WTC11 (cell line): ENCODE results near the gene GALP. TPM values are rescaled to one million over a fixed set of nuclear protein-coding genes. Genes with fewer than 3 reads are reported as not detected.
A peak's percentile ranks its signal among the peaks of the same experiment; 100 is the strongest.

ENCODE experiments used
- ATAC-seq: fragments of 200-7000 bp; cut with Tn5 transposase; 2 replicates; pipeline ENCODE4 v1.10.0; 2021; ENCODE audit warnings: mild to moderate bottlenecking, moderate library complexity
- CTCF ChIA-PET: fragments of 300-600 bp; sonication (Branson Sonifier 250); formaldehyde crosslinking; loops from one replicate; lab custom pipeline; 2021; ENCODE audit warnings: antibody characterized with exemption; lab: Charles Lee
- POLR2A ChIA-PET: fragments of 350-600 bp; sonication (Branson Sonifier 250); formaldehyde crosslinking; loops from one replicate; lab custom pipeline; 2021; ENCODE audit warnings: antibody characterized with exemption; lab: Charles Lee
- DNase-seq: peaks from one replicate; pipeline ENCODE4 v3.0.0; 2021; ENCODE audit warnings: low spot score
- H3K27ac Mint-ChIP-seq: 2 replicates; pipeline ENCODE4 v1.8.0; 2021; ENCODE audit warnings: mixed read lengths
- H3K27me3 Mint-ChIP-seq: 2 replicates; pipeline ENCODE4 v1.8.0; 2021; ENCODE audit warnings: low read depth, mild to moderate bottlenecking, moderate library complexity, mixed read lengths
- H3K36me3 Mint-ChIP-seq: 2 replicates; pipeline ENCODE4 v1.8.0; 2021; ENCODE audit warnings: mixed read lengths
- H3K4me1 Mint-ChIP-seq: 2 replicates; pipeline ENCODE4 v1.8.0; 2022; ENCODE audit warnings: mixed read lengths
- H3K4me3 Mint-ChIP-seq: 2 replicates; pipeline ENCODE4 v1.8.0; 2021; ENCODE audit warnings: mild to moderate bottlenecking, moderate library complexity, mixed read lengths
- H3K9me3 Mint-ChIP-seq: 2 replicates; pipeline ENCODE4 v1.8.0; 2021; ENCODE audit warnings: mixed read lengths
- EMX1 ChIP-seq: fragments of 250-450 bp; sonication (Bioruptor Pico); IDR thresholded peaks from 2 replicates; pipeline ENCODE4 v1.8.0; 2021; ENCODE audit warnings: mild to moderate bottlenecking
- ESRRA ChIP-seq: sonication (generic); formaldehyde crosslinking; IDR thresholded peaks from 2 replicates; pipeline ENCODE4 v1.8.1; 2022; ENCODE audit warnings: mild to moderate bottlenecking, missing genetic modification reagents, borderline replicate concordance
- GABPB1 ChIP-seq: sonication (generic); formaldehyde crosslinking; IDR thresholded peaks from 2 replicates; pipeline ENCODE4 v1.8.1; 2023; ENCODE audit warnings: mild to moderate bottlenecking, missing genetic modification reagents
- NR2C2 ChIP-seq: sonication (generic); formaldehyde crosslinking; IDR thresholded peaks from 2 replicates; pipeline ENCODE4 v1.8.0; 2022; ENCODE audit warnings: mild to moderate bottlenecking, missing genetic modification reagents
- TCF7 ChIP-seq: sonication (generic); formaldehyde crosslinking; IDR thresholded peaks from 2 replicates; pipeline ENCODE4 v1.8.0; 2022; ENCODE audit warnings: mild to moderate bottlenecking, low read depth, missing genetic modification reagents, moderate library complexity
- TEAD4 ChIP-seq: sonication (generic); formaldehyde crosslinking; IDR thresholded peaks from 2 replicates; pipeline ENCODE4 v1.8.0; 2022; ENCODE audit warnings: mild to moderate bottlenecking, missing genetic modification reagents
- ZNF263 ChIP-seq: sonication (generic); formaldehyde crosslinking; IDR thresholded peaks from 2 replicates; pipeline ENCODE4 v1.8.1; 2022; ENCODE audit warnings: low read depth, mild to moderate bottlenecking, moderate library complexity, missing genetic modification reagents
- ZNF317 ChIP-seq: sonication (generic); formaldehyde crosslinking; IDR thresholded peaks from 2 replicates; pipeline ENCODE4 v1.8.1; 2023; ENCODE audit warnings: low read depth, mild to moderate bottlenecking, moderate library complexity, missing genetic modification reagents, borderline replicate concordance
- total RNA-seq: library from RNA; stranded (reverse); gene quantifications from 3 replicates; pipeline ENCODE4 v1.2.3, GENCODE V29; 2021
- TF ChIP-seq, protein P1 (sequence below): sonication (generic); formaldehyde crosslinking; IDR thresholded peaks from 2 replicates; pipeline ENCODE4 v1.8.1; 2022; ENCODE audit warnings: mild to moderate bottlenecking, moderate library complexity, missing genetic modification reagents
- TF ChIP-seq, protein P2 (sequence below): sonication (generic); formaldehyde crosslinking; IDR thresholded peaks from 2 replicates; pipeline ENCODE4 v1.8.1; 2022; ENCODE audit warnings: mild to moderate bottlenecking, missing genetic modification reagents, moderate library complexity, borderline replicate concordance
- TF ChIP-seq, protein P3 (sequence below): sonication (generic); formaldehyde crosslinking; IDR thresholded peaks from 2 replicates; pipeline ENCODE4 v1.8.1; 2022; ENCODE audit warnings: low read depth, mild to moderate bottlenecking, moderate library complexity, missing genetic modification reagents, borderline replicate concordance
- TF ChIP-seq, protein P4 (sequence below): sonication (generic); formaldehyde crosslinking; conservative IDR thresholded peaks from 2 replicates; pipeline ENCODE4 v1.8.1; 2022; ENCODE audit warnings: mild to moderate bottlenecking, missing genetic modification reagents
- TF ChIP-seq, protein P5 (sequence below): sonication (generic); formaldehyde crosslinking; IDR thresholded peaks from 2 replicates; pipeline ENCODE4 v1.8.0; 2022; ENCODE audit warnings: mild to moderate bottlenecking, missing genetic modification reagents

GALP gene
- total RNA-seq, 1 experiment from 2014 or later, result not detected

DNA sequence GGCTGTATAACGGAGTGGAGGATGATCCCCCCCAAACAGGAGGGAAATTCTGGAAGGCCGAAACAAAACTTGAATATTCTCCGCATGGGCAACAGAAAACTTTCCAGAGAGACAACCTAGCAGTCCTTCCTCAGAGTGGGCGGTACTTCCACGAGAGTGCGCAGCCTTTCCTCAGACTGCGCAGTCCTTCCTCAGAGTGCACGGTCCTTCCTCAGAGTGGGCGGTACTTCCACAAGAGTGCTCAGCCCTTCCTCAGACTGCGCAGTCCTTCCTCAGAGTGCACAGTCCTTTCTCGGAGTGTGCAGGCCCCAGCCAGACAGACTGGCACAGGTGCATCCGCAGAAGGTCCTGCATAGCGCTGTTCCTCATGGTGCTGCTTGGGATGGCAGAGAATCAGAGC is 12.7 kb upstream of the GALP start:
- peaks cover 2% of the 10 kb centered on the region; the same call in 1 of the 2 replicates for H3K27me3 Mint-ChIP-seq
- no peak for DNase-seq
- no peak overlapping the region for H3K4me3 Mint-ChIP-seq
- H3K9me3 Mint-ChIP-seq, result no peaks in the 10 kb centered on the region
- H3K27ac Mint-ChIP-seq, result no peak overlapping the region
- peaks cover 11% of the 10 kb centered on the region for H3K36me3 Mint-ChIP-seq
- TF ChIP-seq, protein P1, sequence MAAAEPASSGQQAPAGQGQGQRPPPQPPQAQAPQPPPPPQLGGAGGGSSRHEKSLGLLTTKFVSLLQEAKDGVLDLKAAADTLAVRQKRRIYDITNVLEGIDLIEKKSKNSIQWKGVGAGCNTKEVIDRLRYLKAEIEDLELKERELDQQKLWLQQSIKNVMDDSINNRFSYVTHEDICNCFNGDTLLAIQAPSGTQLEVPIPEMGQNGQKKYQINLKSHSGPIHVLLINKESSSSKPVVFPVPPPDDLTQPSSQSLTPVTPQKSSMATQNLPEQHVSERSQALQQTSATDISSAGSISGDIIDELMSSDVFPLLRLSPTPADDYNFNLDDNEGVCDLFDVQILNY (CRISPR knock-in tag), result no peak
- no peak for TF ChIP-seq ZNF263 (CRISPR knock-in tag)
- no peak for TF ChIP-seq TCF7 (CRISPR knock-in tag)
- no peak for TF ChIP-seq ESRRA (CRISPR knock-in tag)
- TF ChIP-seq, protein P2, sequence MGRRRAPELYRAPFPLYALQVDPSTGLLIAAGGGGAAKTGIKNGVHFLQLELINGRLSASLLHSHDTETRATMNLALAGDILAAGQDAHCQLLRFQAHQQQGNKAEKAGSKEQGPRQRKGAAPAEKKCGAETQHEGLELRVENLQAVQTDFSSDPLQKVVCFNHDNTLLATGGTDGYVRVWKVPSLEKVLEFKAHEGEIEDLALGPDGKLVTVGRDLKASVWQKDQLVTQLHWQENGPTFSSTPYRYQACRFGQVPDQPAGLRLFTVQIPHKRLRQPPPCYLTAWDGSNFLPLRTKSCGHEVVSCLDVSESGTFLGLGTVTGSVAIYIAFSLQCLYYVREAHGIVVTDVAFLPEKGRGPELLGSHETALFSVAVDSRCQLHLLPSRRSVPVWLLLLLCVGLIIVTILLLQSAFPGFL, result no peak
- no peak for TF ChIP-seq GABPB1 (CRISPR knock-in tag)
- no peak for TF ChIP-seq NR2C2 (CRISPR knock-in tag)
- TF ChIP-seq, protein P3, sequence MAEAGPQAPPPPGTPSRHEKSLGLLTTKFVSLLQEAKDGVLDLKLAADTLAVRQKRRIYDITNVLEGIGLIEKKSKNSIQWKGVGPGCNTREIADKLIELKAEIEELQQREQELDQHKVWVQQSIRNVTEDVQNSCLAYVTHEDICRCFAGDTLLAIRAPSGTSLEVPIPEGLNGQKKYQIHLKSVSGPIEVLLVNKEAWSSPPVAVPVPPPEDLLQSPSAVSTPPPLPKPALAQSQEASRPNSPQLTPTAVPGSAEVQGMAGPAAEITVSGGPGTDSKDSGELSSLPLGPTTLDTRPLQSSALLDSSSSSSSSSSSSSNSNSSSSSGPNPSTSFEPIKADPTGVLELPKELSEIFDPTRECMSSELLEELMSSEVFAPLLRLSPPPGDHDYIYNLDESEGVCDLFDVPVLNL (CRISPR knock-in tag), result no peak
- no peak for TF ChIP-seq EMX1 (CRISPR knock-in tag)
- TF ChIP-seq, protein P4, sequence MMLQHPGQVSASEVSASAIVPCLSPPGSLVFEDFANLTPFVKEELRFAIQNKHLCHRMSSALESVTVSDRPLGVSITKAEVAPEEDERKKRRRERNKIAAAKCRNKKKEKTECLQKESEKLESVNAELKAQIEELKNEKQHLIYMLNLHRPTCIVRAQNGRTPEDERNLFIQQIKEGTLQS (CRISPR knock-in tag), result no peak
- TF ChIP-seq, all 79 proteins: peak for 0
- no peak for ATAC-seq
- POLR2A ChIA-PET, result no interaction called here
- CTCF ChIA-PET, result interaction anchor here (1.3 kb wide), 1 partner anchor 9 kb away, joined by 4 read pairs; no protein-coding TSS in a partner anchor
- H3K4me1 Mint-ChIP-seq, result no peaks in the 10 kb centered on the region

DNA sequence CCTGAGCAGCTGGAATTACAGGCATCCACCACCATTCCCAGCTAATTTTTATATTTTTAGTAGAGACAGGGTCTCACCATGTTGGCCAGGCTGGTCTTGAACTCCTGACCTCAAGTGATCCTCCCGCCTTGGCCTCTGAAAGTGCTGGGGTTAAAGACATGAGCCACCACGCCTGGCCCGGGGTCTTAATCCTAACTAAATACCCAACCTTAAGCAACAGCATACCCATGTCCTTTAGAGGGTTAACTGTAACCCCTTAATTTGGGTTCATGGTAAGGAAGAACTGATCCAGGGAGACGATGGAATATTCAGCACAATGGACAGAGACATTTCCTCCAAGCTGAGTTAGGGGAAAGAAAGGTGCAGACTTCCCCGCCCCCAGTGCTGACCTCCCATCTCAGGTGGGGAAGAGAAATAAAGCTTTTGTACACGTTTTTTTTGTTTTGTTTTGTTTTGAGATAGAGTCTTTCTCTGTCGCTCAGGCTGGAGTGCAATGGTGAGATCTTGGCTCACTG is 8.7 kb upstream of the GALP start:
- H3K36me3 Mint-ChIP-seq, result no peaks in the 10 kb centered on the region
- TF ChIP-seq ESRRA (CRISPR knock-in tag) (no peak), ZNF317 (CRISPR knock-in tag) (peak; percentile 59; the same call in 1 of the 2 replicates)
- H3K27me3 Mint-ChIP-seq, result peaks cover 2% of the 10 kb centered on the region; the same call in 1 of the 2 replicates
- H3K9me3 Mint-ChIP-seq, result no peaks in the 10 kb centered on the region
- ATAC-seq (peak; percentile 43), DNase-seq (no peak)
- H3K27ac Mint-ChIP-seq, result no peak overlapping the region
- ChIA-PET CTCF (interaction anchor here (1.2 to 3.6 kb wide), 3 partner anchors 12 to 142 kb away, joined by 3 to 30 read pairs (median 4); no protein-coding TSS in a partner anchor), POLR2A (no interaction called here)
- no peaks in the 10 kb centered on the region for H3K4me1 Mint-ChIP-seq
- H3K4me3 Mint-ChIP-seq, result no peak overlapping the region

DNA sequence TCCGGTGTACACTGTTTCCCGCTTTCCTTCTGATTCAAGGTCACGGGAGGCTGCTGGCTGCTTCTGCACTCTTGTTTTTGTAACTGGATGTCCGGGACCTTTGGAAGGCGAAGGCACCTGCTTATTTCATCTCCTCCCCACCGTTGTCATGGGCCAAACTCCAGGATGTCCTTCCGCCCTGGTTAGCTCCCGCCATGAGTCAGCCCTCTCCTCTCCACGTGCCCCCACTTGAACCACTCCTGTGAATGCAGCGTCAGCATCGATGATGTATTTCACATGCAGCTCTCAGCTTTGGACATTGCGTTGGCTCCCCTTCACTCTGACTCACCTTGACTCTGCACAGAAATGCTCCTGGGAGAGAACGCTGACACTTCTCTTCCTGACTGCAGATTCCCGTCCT is 5.5 kb upstream of the GALP start:
- H3K9me3 Mint-ChIP-seq, result no peaks in the 10 kb centered on the region
- peaks cover 5% of the 10 kb centered on the region; the same call in 1 of the 2 replicates for H3K27me3 Mint-ChIP-seq
- no peaks in the 10 kb centered on the region for H3K36me3 Mint-ChIP-seq
- TF ChIP-seq GABPB1 (CRISPR knock-in tag) (peak; percentile 63; the same call in 1 of the 2 replicates), TEAD4 (CRISPR knock-in tag) (no peak)
- TF ChIP-seq, protein P5, sequence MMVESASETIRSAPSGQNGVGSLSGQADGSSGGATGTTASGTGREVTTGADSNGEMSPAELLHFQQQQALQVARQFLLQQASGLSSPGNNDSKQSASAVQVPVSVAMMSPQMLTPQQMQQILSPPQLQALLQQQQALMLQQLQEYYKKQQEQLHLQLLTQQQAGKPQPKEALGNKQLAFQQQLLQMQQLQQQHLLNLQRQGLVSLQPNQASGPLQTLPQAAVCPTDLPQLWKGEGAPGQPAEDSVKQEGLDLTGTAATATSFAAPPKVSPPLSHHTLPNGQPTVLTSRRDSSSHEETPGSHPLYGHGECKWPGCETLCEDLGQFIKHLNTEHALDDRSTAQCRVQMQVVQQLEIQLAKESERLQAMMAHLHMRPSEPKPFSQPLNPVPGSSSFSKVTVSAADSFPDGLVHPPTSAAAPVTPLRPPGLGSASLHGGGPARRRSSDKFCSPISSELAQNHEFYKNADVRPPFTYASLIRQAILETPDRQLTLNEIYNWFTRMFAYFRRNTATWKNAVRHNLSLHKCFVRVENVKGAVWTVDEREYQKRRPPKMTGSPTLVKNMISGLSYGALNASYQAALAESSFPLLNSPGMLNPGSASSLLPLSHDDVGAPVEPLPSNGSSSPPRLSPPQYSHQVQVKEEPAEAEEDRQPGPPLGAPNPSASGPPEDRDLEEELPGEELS (CRISPR knock-in tag), result no peak
- TF ChIP-seq, all 79 proteins: peak for 1
- H3K4me3 Mint-ChIP-seq, result no peak overlapping the region
- DNase-seq (no peak), ATAC-seq (no peak)
- ChIA-PET POLR2A (no interaction called here), CTCF (interaction anchor here (1.5 to 4.6 kb wide), 3 partner anchors 16 to 89 kb away, joined by 4 to 73 read pairs (median 9); no protein-coding TSS in a partner anchor)
- no peak overlapping the region for H3K27ac Mint-ChIP-seq
- H3K4me1 Mint-ChIP-seq, result peaks cover under 1% of the 10 kb centered on the region; the same call in 1 of the 2 replicates
